Ectodermal cell (in vitro differentiated cells): Measurements from ENCODE around the gene TFF2.

Experiments used
- H3K27ac ChIP-seq: 2 replicates; pipeline ENCODE4 v1.7.0; 2013; ENCODE audit warnings: mild to moderate bottlenecking, low read depth, low read length; ENCODE audit not compliant: insufficient read depth, poor library complexity, severe bottlenecking
- H3K27me3 ChIP-seq: 2 replicates; pipeline ENCODE4 v1.7.0; 2013; ENCODE audit warnings: mild to moderate bottlenecking, low read length; ENCODE audit not compliant: insufficient read depth, control insufficient read depth, poor library complexity, severe bottlenecking
- H3K36me3 ChIP-seq: one replicate; pipeline ENCODE4 v1.7.0; 2013; ENCODE audit warnings: low read length; ENCODE audit not compliant: control insufficient read depth, insufficient read depth
- H3K4me1 ChIP-seq: one replicate; pipeline ENCODE4 v1.7.0; 2013; ENCODE audit warnings: low read length; ENCODE audit not compliant: control insufficient read depth, insufficient read depth
- H3K4me3 ChIP-seq: 2 replicates; pipeline ENCODE4 v1.7.0; 2013; ENCODE audit warnings: low read depth, low read length, control low read depth; ENCODE audit not compliant: insufficient read depth
- H3K9me3 ChIP-seq: 2 replicates; pipeline ENCODE4 v1.7.0; 2013; ENCODE audit warnings: mild to moderate bottlenecking, low read length, moderate library complexity; ENCODE audit not compliant: control insufficient read depth
- WGBS, 2 experiments: methylation state at CpG; one replicate each; pipeline ENCODE4 v1.1.7; 2013; ENCODE audit warnings: missing lambda C conversion rate in 2 of 2; 5-methylcytosine and 5-hydroxymethylcytosine counted together

The TFF2 gene

GRCh38 chr21:42375966-42376337, 25.2 kb upstream of the TFF2 start:
- Histone ChIP-seq H3K4me1 (no peaks in the 10 kb centered on the region), H3K36me3 (no peaks in the 10 kb centered on the region), H3K27ac (no peak overlapping the region), H3K9me3 (no peaks in the 10 kb centered on the region), H3K27me3 (no peaks in the 10 kb centered on the region), H3K4me3 (no peak overlapping the region)
- 89 to 94% methylated on average over 3 of the region's 3 CpGs for WGBS, 2 experiments

- Histone ChIP-seq H3K4me3 (no peak overlapping the region), H3K4me1 (no peaks in the 10 kb centered on the region), H3K27ac (no peak overlapping the region), H3K27me3 (no peaks in the 10 kb centered on the region), H3K36me3 (no peaks in the 10 kb centered on the region), H3K9me3 (no peaks in the 10 kb centered on the region)
- 88 to 90% methylated on average over 11 of the region's 11 CpGs for WGBS, 2 experiments
Measured at GRCh38 chr21:42375506-42375905, 24.7 kb upstream of the TFF2 start.

GRCh38 chr21:42374864-42375499, 24.2 kb upstream of the TFF2 start:
- Histone ChIP-seq H3K36me3 (no peaks in the 10 kb centered on the region), H3K4me3 (no peak overlapping the region), H3K27me3 (no peaks in the 10 kb centered on the region), H3K4me1 (no peaks in the 10 kb centered on the region), H3K27ac (no peak overlapping the region), H3K9me3 (no peaks in the 10 kb centered on the region)
- WGBS, 2 experiments, result 36 to 38% methylated on average over 22 to 23 of the region's 23 CpGs

- 95% methylated on average over 7 of the region's 7 CpGs for WGBS, 2 experiments
- no peaks in the 10 kb centered on the region for H3K4me1 ChIP-seq
- H3K27ac ChIP-seq, result no peak overlapping the region
- H3K4me3 ChIP-seq, result no peak overlapping the region
- no peaks in the 10 kb centered on the region for H3K9me3 ChIP-seq
- H3K36me3 ChIP-seq, result no peaks in the 10 kb centered on the region
- no peaks in the 10 kb centered on the region for H3K27me3 ChIP-seq
Measured at GRCh38 chr21:42374457-42374856, 23.7 kb upstream of the TFF2 start.

GRCh38 chr21:42373908-42374455, 23.2 kb upstream of the TFF2 start:
- no peaks in the 10 kb centered on the region for H3K27me3 ChIP-seq
- H3K9me3 ChIP-seq, result no peaks in the 10 kb centered on the region
- H3K4me1 ChIP-seq, result no peaks in the 10 kb centered on the region
- H3K4me3 ChIP-seq, result no peak overlapping the region
- H3K27ac ChIP-seq, result no peak overlapping the region
- H3K36me3 ChIP-seq, result no peaks in the 10 kb centered on the region
- WGBS, 2 experiments, result 91 to 94% methylated on average over 16 of the region's 16 CpGs

GRCh38 chr21:42373196-42373907, 22.6 kb upstream of the TFF2 start:
- Histone ChIP-seq H3K27ac (no peak overlapping the region), H3K9me3 (no peaks in the 10 kb centered on the region), H3K4me3 (no peak overlapping the region), H3K4me1 (no peaks in the 10 kb centered on the region), H3K36me3 (no peaks in the 10 kb centered on the region), H3K27me3 (no peaks in the 10 kb centered on the region)
- 90 to 91% methylated on average over 25 of the region's 25 CpGs for WGBS, 2 experiments

GRCh38 chr21:42370894-42371654, 20.3 kb upstream of the TFF2 start:
- no peaks in the 10 kb centered on the region for H3K9me3 ChIP-seq
- 82 to 83% methylated on average over 18 of the region's 18 CpGs for WGBS, 2 experiments
- no peak overlapping the region for H3K4me3 ChIP-seq
- H3K4me1 ChIP-seq, result peaks cover 1% of the 10 kb centered on the region
- H3K36me3 ChIP-seq, result no peaks in the 10 kb centered on the region
- no peaks in the 10 kb centered on the region for H3K27me3 ChIP-seq
- H3K27ac ChIP-seq, result no peak overlapping the region

- Histone ChIP-seq H3K36me3 (no peaks in the 10 kb centered on the region), H3K4me1 (peaks cover 3% of the 10 kb centered on the region), H3K9me3 (no peaks in the 10 kb centered on the region), H3K4me3 (no peak overlapping the region), H3K27me3 (no peaks in the 10 kb centered on the region), H3K27ac (no peak overlapping the region)
- 82 to 84% methylated on average over 16 of the region's 16 CpGs for WGBS, 2 experiments
Measured at GRCh38 chr21:42369821-42370220, 19.0 kb upstream of the TFF2 start.

GRCh38 chr21:42367367-42368165, 16.8 kb upstream of the TFF2 start:
- Histone ChIP-seq H3K36me3 (no peaks in the 10 kb centered on the region), H3K4me1 (peaks cover 3% of the 10 kb centered on the region), H3K27ac (no peak overlapping the region), H3K27me3 (no peaks in the 10 kb centered on the region), H3K4me3 (no peak overlapping the region), H3K9me3 (no peaks in the 10 kb centered on the region)
- 90 to 91% methylated on average over 14 of the region's 14 CpGs for WGBS, 2 experiments
